Measurements from ENCODE around the gene ASCC3.

DNA sequence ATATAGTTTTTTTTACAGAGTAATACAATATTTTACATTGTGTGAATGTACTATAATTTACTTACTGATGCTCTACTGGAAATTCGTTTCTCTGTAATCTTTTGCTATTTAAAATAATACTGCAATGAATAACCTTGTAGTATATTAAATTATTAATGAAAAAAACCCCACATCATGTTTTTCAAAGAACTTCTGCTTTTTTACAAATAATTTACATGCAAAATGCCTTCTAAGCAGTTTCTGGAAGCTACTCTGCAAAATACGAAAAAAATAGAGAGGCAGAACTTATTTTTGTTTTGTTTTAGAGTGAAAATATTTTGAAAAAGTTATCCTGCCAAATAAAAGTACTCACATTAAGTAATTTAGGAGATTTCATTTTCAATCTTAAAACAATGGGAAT is 250.6 kb downstream of the ASCC3 start:
- no peak for TF ChIP-seq POLR2A (IDR thresholded peaks at IDR 0.05; ENCODE audit: low read length)
- no peak for TF ChIP-seq GATA1 (IDR thresholded peaks at IDR 0.05; ENCODE audit: low read depth, low read length)

All from erythroblast (primary cell).